GM18951 (cell line): ENCODE measurements around the gene DPEP1.
"Not testable (repeated sequence)": the region's sequence is repeated elsewhere in the genome, so short reads cannot be mapped to it uniquely, and the experiment has no call there.

Experiments used
- POLR2A ChIP-seq: IDR thresholded peaks from 4 replicates; pipeline ENCODE4 v1.6.1; 2011; ENCODE audit warnings: mild to moderate bottlenecking; ENCODE audit not compliant: insufficient read length, insufficient read depth; ENCODE audit errors: extremely low read depth
- in situ Hi-C: fragments of 300-500 bp; cut with MboI; formaldehyde crosslinking; loops from one replicate; pipeline ENCODE4 v1.12.0; 2022; ENCODE audit warnings: low sequenced_read_pairs, mixed read lengths, inconsistent platforms; ENCODE audit not compliant: unreplicated experiment

DPEP1 gene

DNA sequence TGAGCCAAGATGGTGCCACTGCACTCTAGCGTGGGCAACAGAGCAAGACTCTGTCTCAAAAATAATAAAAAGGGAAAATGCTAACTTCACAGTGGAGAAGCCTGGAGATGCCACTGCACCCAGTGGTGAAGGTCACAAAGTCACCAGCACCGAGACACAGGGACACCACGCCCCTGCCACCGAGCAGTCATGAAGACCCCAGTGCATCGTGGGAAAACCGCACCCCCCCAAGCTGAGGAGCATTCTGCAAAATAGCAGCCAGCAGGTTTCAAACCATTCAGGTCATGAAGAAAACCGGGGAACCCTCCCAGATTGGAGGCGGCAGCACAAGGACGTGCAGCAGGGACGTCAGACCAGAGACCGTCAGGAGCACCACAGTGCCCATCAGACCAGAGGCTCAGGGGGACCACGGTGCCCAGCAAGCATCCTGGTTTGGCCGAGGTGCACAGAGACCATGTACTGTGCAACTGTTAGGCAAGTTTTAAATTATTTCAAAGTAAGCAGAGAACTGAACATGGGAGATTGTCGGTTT is 30.4 kb downstream of the DPEP1 start:
- in situ Hi-C loops = no loop called here
- no peak for TF ChIP-seq POLR2A

DNA sequence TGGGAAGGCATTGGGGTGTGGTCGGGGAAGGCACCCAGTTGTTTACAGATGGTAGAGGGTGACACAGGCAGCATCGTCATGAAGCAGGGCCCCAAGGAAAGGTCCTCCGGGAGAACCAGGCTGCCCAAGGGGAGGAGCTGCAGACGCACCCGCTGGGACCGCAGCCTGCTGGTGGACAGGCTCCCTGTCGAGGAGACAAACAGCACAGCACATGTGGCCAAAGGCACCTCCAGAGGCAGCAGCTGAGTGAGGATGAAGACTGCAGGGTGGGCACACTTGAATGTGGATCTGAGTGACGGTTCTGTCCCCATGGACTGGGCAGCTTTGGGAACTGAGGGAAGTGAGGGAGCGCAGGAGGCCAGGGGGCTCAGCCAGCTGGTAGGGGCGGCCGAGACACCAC is 31.7 kb downstream of the DPEP1 start:
- in situ Hi-C loops = no loop called here
- TF ChIP-seq POLR2A = no peak

DNA sequence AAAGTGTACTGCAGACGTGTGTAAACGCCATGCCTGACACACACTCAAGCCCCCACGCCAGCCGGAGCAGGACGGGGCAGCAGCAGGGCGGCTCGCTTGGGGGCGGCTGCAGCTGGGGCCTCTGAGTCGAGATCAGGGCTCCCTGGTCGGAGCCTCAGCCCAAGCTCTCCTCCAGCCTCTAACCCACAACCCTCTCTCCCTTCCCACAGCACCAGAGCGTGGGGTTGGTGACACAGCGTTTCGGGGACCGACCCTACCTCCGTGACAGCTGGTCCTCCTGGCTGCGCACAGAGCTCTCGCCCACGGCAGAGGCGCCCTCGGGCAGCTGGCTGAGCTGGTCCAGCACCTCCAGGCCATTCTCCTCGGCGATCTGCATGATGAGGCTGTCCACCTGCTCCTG is 32.8 kb downstream of the DPEP1 start:
- TF ChIP-seq POLR2A = no peak
- in situ Hi-C loops = no loop called here

DNA sequence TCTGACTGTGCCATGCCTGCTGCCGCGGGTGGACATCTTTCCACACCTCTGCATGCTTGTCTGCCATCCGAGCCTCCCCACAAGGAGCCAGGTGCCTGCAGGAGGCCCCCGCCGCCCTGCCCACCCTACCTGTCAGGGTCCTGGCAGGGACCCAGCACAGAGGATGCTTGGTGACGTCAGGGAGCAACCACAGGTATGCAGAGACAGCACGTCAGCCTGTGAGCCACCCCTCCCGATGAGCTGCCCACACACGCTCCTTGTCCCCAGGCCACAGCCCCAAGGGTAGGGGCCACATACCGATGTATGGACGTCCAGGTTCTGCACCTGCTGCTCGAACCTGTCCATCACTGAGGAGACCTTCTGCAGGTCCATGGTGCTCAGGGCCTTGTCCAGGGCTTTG is 33.5 kb downstream of the DPEP1 start:
- in situ Hi-C loops = no loop called here
- no peak for TF ChIP-seq POLR2A

DNA sequence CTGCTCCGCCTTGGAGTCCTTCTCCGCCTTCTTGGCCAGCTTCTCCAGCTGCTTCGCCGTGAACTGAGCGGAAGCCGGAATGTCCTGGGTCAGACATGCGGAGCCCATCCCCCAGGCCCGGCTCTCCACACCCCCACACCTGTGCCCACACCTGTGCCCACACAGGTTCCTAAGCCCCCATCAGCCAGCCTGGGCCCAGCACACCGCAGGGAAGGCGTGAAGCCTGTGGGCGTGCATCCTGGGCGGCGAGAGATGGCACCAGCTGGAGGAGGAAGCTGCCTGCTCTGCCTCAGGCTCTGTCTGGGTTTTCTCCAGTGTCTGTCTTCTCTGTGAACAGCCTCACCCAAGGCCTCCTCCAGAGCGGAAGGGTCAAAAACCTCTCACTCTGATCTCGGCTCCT is 38.1 kb downstream of the DPEP1 start:
- TF ChIP-seq POLR2A = no peak
- in situ Hi-C loops = no loop called here

DNA sequence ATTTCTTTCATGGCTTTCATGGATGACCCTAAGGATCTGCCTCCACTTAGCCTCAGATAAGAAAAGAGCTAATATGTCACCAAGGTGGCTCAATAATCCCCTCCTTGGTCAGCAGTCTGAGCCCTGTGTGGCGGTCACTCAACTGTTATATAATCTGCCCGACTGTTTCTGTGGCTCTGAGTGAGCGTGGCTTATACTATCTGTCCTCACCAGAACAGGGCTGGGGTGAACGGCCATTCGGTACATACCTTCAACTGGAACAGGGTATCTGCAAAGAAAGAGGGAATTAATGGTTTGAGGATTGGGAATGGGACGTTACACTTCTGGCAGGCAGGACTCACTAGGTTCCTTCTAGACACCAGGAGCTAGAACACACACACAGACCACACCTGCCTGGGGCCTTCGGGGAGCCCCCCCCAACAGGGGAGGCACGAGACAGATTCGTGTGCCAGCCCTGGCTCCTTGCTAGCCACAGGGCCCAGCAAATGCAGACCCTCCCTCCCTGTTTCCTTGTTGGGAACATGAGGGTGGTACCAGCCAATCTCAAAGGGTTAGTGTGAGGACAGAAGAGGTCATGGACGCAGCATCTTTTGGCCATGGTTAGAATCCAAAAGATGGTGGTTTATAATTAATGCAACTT is 40.3 kb downstream of the DPEP1 start:
- in situ Hi-C loops = no loop called here
- TF ChIP-seq POLR2A = no peak

DNA sequence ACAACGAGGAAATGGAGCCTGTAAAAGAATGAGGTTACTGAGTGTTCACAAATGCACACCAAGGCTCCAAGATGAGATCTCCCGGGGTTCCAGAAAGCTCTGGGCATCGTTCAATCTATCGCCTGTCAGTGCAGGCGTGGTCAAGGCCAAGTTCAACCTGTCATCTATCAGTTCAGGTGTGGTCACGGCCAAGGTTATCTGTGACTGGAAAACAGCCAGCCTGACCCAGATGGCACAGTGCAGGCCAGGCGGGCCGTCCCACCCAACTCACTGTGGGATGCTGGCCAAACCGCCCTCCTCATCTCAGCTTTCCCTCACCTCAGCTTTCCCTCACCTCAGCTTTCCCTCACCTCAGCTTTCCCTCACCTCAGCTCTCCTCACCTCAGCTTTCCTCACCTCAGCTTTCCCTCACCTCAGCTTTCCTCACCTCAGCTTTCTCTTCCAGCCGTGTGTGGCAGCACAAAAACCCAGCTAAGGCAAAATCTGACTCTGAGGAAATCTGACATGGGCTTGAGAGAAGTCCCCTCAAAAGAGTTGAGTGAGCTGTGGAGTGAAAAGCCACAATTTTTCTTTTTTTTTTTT is 41.7 kb downstream of the DPEP1 start:
- in situ Hi-C loops = no loop called here
- no peak for TF ChIP-seq POLR2A

DNA sequence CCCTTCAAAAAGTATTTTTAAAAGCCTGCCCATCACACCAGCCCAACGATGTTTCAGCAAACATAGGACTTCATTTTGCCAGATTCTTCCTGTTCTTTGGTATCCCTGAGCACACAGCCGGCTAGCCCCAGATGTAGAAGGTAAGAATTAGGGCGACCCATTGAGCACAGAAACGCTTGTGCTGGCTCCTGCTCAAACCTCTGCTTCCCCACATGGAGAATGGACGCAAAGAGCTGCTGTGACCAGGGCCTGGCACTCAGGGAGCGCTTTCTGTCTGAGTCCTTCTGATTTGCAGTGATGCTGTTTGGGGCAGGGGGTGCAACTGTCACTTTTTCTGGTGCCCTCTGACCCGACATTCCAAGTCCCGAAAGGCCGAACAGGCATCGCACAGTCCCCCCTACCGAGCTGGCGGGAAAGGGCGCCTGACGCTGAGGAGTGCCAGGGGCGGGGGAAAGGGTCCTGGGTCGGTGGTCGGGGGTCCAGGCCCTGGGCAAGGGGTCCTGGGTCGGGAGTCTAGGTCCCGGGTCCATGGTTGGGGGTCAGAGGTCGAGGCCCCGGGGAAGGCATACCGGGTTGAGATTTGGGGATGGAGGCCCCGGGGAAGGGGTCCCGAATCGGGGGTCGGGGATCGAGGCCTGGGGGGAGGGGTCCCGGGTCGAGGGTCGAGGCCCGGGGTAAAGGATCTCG is 43.1 kb downstream of the DPEP1 start:
- in situ Hi-C loops = no loop called here
- no peak for TF ChIP-seq POLR2A

DNA sequence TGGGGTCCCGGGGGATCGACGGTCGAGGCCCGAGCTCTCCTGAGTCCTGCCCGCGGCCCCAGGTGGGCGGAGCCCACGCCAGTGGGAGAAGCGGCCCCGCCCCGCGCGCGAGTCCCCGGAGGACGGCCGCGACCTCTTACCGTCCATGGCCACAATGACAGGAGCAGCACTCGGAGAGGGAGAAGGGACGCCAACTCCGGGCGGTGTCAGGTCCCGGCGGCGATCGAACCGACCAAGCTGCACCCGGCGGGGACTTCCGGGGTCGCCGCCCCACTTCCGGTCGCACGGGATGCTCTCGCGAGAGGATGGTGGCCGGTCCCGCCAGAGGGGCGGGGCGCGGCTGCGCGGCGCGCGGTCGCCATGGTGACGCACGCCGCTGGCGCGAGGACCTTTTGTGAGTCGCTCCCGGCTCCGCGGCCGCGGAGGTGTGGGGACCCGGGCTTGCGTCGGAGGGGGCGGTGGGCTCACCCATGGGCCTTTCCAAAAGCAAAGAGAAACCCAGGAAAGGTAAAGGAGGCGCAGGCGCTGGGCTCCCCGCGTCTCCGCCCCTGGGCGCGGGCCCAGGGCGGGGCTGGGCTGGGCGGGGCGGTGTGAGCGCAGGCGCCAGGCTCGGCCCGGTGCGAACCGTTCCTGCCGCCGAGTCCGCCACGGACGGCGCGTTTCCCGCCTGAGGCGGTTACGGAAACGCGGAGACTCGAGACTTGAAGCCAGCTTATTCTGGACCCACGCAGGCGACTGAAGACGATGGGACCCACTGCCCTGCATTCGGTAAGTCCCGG is 44.2 kb downstream of the DPEP1 start, which contains the start of the genes CHMP1A and SPATA33:
Gene CHMP1A, minus strand, starts transcription at position 267 of the 779 bp plus-strand sequence. Its CDS starts 120 bp downstream, at position 147.
Gene SPATA33, plus strand, starts transcription at position 395 of the 779 bp plus-strand sequence. Its CDS starts 76 bp downstream, at position 471.
- in situ Hi-C loops = no loop called here

DNA sequence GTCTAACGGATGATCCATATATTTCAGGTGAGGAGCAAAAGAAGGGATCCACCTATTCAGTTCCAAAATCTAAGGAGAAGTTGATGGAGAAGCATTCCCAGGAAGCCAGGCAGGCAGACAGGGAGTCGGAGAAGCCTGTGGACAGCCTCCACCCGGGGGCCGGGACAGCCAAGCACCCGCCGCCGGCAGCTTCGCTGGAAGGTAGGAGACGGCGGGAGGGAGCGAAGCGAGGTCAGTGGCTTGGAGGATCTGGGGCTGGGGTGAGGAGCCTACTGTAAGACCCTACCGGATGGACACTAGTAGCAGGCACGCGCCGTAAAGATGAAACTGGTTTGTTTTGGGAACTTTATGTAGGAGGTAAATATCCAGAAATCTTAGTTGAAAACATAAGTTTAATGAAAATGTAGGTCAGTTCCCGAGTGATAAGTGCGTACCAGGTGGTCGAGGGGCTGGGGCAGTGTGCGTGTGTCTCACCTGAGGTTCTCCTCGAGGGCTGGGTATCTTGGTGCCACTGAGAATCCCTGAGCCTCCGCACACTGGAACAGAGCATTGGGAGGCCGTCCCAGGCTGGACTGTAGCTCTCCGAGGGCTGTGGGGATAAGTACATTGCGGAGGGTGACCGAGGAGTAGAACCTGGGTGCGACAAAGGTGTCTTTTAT is 44.9 kb downstream of the DPEP1 start:
- in situ Hi-C loops = no loop called here
- TF ChIP-seq POLR2A = no peak

More for the DNA sequence above, 44.2 kb downstream of the DPEP1 start, which contains the start of the genes CHMP1A and SPATA33:
- peak; percentile 80 for TF ChIP-seq POLR2A

DNA sequence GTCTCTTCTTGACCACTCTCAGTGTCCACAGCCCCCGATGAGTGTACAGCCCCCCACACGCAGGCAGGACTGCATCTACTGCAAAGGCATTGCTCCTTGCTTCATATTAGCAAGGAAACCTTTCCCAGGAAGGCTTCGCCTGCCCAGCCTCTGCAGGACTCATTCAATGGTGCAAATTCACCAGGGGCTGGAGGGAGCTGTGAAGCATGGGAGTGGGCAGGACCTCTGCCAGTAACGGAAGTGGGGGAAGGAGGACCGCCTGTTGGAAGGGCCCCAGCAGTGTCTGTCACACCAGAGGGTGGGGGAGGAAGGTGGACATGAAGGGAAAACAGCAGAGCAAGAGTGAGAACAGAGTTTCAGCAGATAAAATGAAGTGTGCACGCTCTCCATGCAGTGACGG is 46.7 kb downstream of the DPEP1 start:
- TF ChIP-seq POLR2A = no peak
- in situ Hi-C loops = no loop called here

DNA sequence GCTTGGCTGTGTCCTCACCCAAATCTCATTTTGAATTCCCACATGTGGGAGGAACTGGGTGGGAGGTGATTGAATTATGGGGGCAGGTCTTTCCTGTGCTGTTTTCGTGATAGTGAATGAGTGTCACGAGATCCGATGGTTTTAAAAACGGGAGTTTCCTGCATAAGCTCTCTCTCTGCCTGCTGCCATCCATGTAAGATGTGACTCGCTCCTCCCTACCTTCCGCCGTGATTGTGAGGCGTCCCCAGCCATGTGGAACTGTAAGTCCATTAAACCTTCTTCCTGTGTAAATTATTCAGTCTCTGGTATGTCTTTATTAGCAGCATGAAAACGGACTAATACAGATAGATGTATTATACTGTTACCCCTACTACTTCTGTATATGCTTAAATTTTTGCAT is 47.8 kb downstream of the DPEP1 start:
- in situ Hi-C loops = no loop called here
- TF ChIP-seq POLR2A = no peak

DNA sequence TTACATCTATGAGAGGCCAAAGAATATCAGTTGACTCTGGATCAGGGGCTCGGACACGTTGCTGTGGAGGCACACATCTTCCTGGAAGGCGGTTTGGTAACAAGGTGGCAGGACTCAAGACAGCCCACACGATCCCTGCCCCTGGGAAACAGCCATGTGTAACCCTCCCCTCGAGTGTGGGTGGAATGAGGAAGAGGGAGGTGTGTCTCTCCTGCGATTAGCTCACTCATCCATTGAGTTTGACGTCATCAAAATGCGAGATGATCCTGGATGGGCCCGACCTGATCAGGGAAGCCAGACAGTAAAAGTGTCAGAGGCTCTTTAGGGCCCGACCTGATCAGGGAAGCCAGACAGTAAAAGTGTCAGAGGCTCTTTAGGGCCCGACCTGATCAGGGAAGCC is 50.8 kb downstream of the DPEP1 start:
- in situ Hi-C loops = not testable (repeated sequence)

DNA sequence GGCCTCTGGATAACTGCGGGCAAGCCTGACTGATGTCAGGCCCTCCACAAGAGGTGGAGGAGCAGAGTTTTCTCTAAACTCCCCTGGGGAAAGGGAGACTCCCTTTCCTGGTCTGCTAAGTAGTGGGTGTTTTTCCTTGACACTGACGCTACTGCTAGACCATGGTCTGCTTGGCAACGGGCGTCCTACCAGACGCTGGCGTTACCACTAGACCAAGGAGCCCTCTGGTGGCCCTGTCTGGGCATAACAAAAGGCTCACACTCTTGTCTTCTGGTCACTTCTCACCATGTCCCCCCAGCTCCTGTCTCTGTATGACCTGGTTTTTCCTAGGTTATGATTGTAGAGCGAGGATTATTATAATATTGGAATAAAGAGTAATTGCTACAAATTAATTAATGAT is 53.6 kb downstream of the DPEP1 start:
- in situ Hi-C loops = not testable (repeated sequence)
